Measurements from ENCODE around the gene LRRC8E. TPM values are rescaled to one million over a fixed set of nuclear protein-coding genes. Genes with fewer than 3 reads are reported as not detected.
"Not testable (repeated sequence)": the region's sequence is repeated elsewhere in the genome, so short reads cannot be mapped to it uniquely, and the experiment has no call there.

The LRRC8E gene
- total RNA-seq, 4 donors from 2014 or later = 27.3 to 31.8 (median 29.8) TPM

- intact Hi-C loops (cut with DNase I; ENCODE audit: low total_unique reads) = no loop called here
- 1% methylated on average over 63 to 71 of the region's 104 CpGs for WGBS, 2 donors
- DNase-seq (ENCODE audit: low spot score in 2 of 2) = no peak
- H3K4me3 ChIP-seq (ENCODE audit: low read depth, poor library complexity, severe bottlenecking) = no peak overlapping the region
- TF ChIP-seq CTCF (IDR thresholded peaks at IDR 0.05) (no peak), POLR2A (IDR thresholded peaks at IDR 0.05) (no peak)
Measured at GRCh38 chr19:7916103-7916954, 28.0 kb downstream of the LRRC8E start.

GRCh38 chr19:7916955-7917266, 28.6 kb downstream of the LRRC8E start:
- TF ChIP-seq CTCF (IDR thresholded peaks at IDR 0.05) (no peak), POLR2A (IDR thresholded peaks at IDR 0.05) (no peak)
- intact Hi-C loops (cut with DNase I; ENCODE audit: low total_unique reads) = no loop called here
- H3K4me3 ChIP-seq (ENCODE audit: low read depth, poor library complexity, severe bottlenecking) = no peak overlapping the region
- 9 to 14% methylated on average over 8 to 12 of the region's 12 CpGs for WGBS, 2 donors
- no peak for DNase-seq (ENCODE audit: low spot score in 2 of 2)

GRCh38 chr19:7917267-7918061, 29.2 kb downstream of the LRRC8E start:
- intact Hi-C loops (cut with DNase I; ENCODE audit: low total_unique reads) = no loop called here
- no peak for DNase-seq (ENCODE audit: low spot score in 2 of 2)
- TF ChIP-seq CTCF (IDR thresholded peaks at IDR 0.05) (no peak), POLR2A (IDR thresholded peaks at IDR 0.05) (no peak)
- no peak overlapping the region for H3K4me3 ChIP-seq (ENCODE audit: low read depth, poor library complexity, severe bottlenecking)
- WGBS, 2 donors = 1 to 2% methylated on average over 19 to 33 of the region's 71 CpGs

GRCh38 chr19:7918062-7918614, 29.8 kb downstream of the LRRC8E start:
- DNase-seq (ENCODE audit: low spot score in 2 of 2); intact Hi-C loops (cut with DNase I; ENCODE audit: low total_unique reads); H3K4me3 ChIP-seq (ENCODE audit: low read depth, poor library complexity, severe bottlenecking): not testable (repeated sequence)
- WGBS, 2 donors = 33 to 37% methylated on average over 29 of the region's 29 CpGs

GRCh38 chr19:7918615-7919421, 30.5 kb downstream of the LRRC8E start:
- no peak for DNase-seq (ENCODE audit: low spot score in 2 of 2)
- 54 to 58% methylated on average over 41 to 42 of the region's 42 CpGs for WGBS, 2 donors
- no peak overlapping the region for H3K4me3 ChIP-seq (ENCODE audit: low read depth, poor library complexity, severe bottlenecking)
- TF ChIP-seq CTCF (IDR thresholded peaks at IDR 0.05) (no peak), POLR2A (IDR thresholded peaks at IDR 0.05) (no peak)
- intact Hi-C loops (cut with DNase I; ENCODE audit: low total_unique reads) = no loop called here
